Common myeloid progenitor, CD34-positive (primary cell): ENCODE measurements around the gene ZPLD1.

Experiments
- CTCF ChIA-PET: fragments of 350-600 bp; sonication (Branson Sonifier 250); formaldehyde crosslinking; loops from one replicate; lab custom pipeline; 2021; ENCODE audit warnings: antibody characterized with exemption; lab: Charles Lee
- POLR2A ChIA-PET: fragments of 350-600 bp; sonication (Branson Sonifier 250); formaldehyde crosslinking; loops from one replicate; lab custom pipeline; 2021; ENCODE audit warnings: antibody characterized with exemption; lab: Charles Lee
- DNase-seq, 3 donors: peaks; one replicate each; pipeline versions ENCODE4 v3.0.0 to v3.0.0-alpha.2; 2013
- H3K27ac ChIP-seq, 2 experiments: 1 replicate in 1 of 2; 2 replicates in 1 of 2; pipeline ENCODE4 v1.7.0; 2013; ENCODE audit warnings: inconsistent platforms in 2 of 2, low read length in 2 of 2, mild to moderate bottlenecking in 2 of 2, low read depth in 1 of 2, moderate library complexity in 1 of 2; ENCODE audit not compliant: severe bottlenecking in 2 of 2, insufficient read depth in 1 of 2, poor library complexity in 1 of 2
- H3K27me3 ChIP-seq, 5 experiments: replicated peaks in 2 of 5; 1 replicate in 3 of 5; 2 replicates in 2 of 5; pipeline versions ENCODE4 v1.6.1 to v1.7.0; 2013; ENCODE audit warnings: low read length in 4 of 5, mild to moderate bottlenecking in 2 of 5, moderate library complexity in 2 of 5, inconsistent platforms in 1 of 5; ENCODE audit not compliant: insufficient read depth in 5 of 5, control insufficient read depth in 4 of 5
- H3K36me3 ChIP-seq, 4 experiments: 1 replicate in 2 of 4; 2 replicates in 2 of 4; pipeline versions ENCODE4 v1.6.1 to v1.7.0; 2013; ENCODE audit warnings: low read length in 3 of 4, control low read depth in 1 of 4, mild to moderate bottlenecking in 1 of 4; ENCODE audit not compliant: control insufficient read depth in 4 of 4, insufficient read depth in 4 of 4
- H3K4me1 ChIP-seq, 4 experiments: 1 replicate in 3 of 4; 2 replicates in 1 of 4; pipeline versions ENCODE4 v1.6.1 to v1.7.1; 2013; ENCODE audit warnings: low read length in 3 of 4, mild to moderate bottlenecking in 3 of 4, control low read depth in 1 of 4, inconsistent platforms in 1 of 4, moderate library complexity in 1 of 4; ENCODE audit not compliant: control insufficient read depth in 4 of 4, insufficient read depth in 4 of 4; ENCODE audit errors: control extremely low read depth in 1 of 4
- H3K4me3 ChIP-seq, 7 experiments: 1 replicate in 4 of 7; 2 replicates in 3 of 7; pipeline versions ENCODE4 v1.5.1 to v1.7.0; 2013; ENCODE audit warnings: mild to moderate bottlenecking in 7 of 7, low read length in 6 of 7, moderate library complexity in 6 of 7, inconsistent platforms in 2 of 7, low read depth in 2 of 7, control low read depth in 1 of 7; ENCODE audit not compliant: insufficient read depth in 4 of 7, control insufficient read depth in 1 of 7; ENCODE audit errors: extremely low read depth in 1 of 7
- H3K9me3 ChIP-seq, 5 experiments: 1 replicate in 4 of 5; 2 replicates in 1 of 5; pipeline versions ENCODE4 v1.6.1 to v1.7.1; 2013; ENCODE audit warnings: low read length in 4 of 5, mild to moderate bottlenecking in 2 of 5, inconsistent platforms in 1 of 5, low read depth in 1 of 5, moderate library complexity in 1 of 5; ENCODE audit not compliant: control insufficient read depth in 4 of 5, insufficient read depth in 2 of 5; ENCODE audit errors: control extremely low read depth in 1 of 5
- WGBS: methylation state at CpG from one replicate; pipeline ENCODE4 v1.1.5; 2013; ENCODE audit not compliant: insufficient coverage; 5-methylcytosine and 5-hydroxymethylcytosine counted together

The ZPLD1 gene

GRCh38 chr3:102511168-102511567, 76.4 kb downstream of the ZPLD1 start:
- Histone ChIP-seq H3K4me3 (no peak overlapping the region), H3K4me1 (no peaks in the 10 kb centered on the region), H3K36me3 (no peaks in the 10 kb centered on the region), H3K27me3 (no peaks in the 10 kb centered on the region), H3K27ac (no peak overlapping the region), H3K9me3 (no peaks in the 10 kb centered on the region)
- no CpG with 5 or more reads among the region's 1 CpG for WGBS
- ChIA-PET POLR2A (no interaction called here), CTCF (interaction anchor here (1.3 kb wide), 1 partner anchor 27 kb away, joined by 3 read pairs; no protein-coding TSS in a partner anchor)
- no peak for DNase-seq

DNA sequence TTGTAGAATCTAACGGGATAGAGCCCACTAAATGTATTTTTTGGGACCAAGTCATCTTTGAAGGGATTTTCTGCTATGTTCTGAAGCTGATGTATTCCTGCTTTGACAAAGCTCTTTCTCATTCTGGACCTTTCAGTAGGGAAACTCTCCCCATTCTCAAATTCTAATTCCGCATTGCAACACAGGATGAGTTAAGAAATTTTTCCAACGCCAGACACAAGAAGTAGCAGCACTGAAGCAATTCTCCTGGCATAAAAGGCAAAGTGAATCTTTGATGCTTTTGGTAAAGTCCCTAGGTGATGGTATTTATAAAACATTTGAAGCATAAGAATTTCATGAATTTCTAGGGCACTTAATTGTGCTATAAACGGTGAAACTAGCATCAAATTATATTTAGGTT, 76.8 kb downstream of the ZPLD1 start:
- H3K4me1 ChIP-seq: no peaks in the 10 kb centered on the region
- no peaks in the 10 kb centered on the region for H3K9me3 ChIP-seq
- CTCF ChIA-PET: no interaction called here
- H3K27ac ChIP-seq: no peak overlapping the region
- 100% methylated on average over 1 of the region's 4 CpGs for WGBS
- POLR2A ChIA-PET: no interaction called here
- no peak for DNase-seq
- H3K4me3 ChIP-seq: no peak overlapping the region
- no peaks in the 10 kb centered on the region for H3K27me3 ChIP-seq
- H3K36me3 ChIP-seq: no peaks in the 10 kb centered on the region

- Histone ChIP-seq H3K9me3 (no peaks in the 10 kb centered on the region), H3K4me1 (no peaks in the 10 kb centered on the region), H3K36me3 (no peaks in the 10 kb centered on the region), H3K4me3 (no peak overlapping the region), H3K27me3 (no peaks in the 10 kb centered on the region), H3K27ac (no peak overlapping the region)
- 79% methylated on average over 3 of the region's 5 CpGs for WGBS
- no peak for DNase-seq
- ChIA-PET POLR2A (no interaction called here), CTCF (no interaction called here)
Observed at GRCh38 chr3:102512734-102513504, 78.1 kb downstream of the ZPLD1 start.

GRCh38 chr3:102514241-102514640, 79.4 kb downstream of the ZPLD1 start:
- CTCF ChIA-PET: no interaction called here
- no CpG with 5 or more reads among the region's 1 CpG for WGBS
- Histone ChIP-seq H3K27me3 (no peaks in the 10 kb centered on the region), H3K27ac (no peak overlapping the region), H3K4me3 (no peak overlapping the region), H3K9me3 (no peaks in the 10 kb centered on the region), H3K4me1 (no peaks in the 10 kb centered on the region), H3K36me3 (no peaks in the 10 kb centered on the region)
- no peak for DNase-seq
- POLR2A ChIA-PET: no interaction called here

DNA sequence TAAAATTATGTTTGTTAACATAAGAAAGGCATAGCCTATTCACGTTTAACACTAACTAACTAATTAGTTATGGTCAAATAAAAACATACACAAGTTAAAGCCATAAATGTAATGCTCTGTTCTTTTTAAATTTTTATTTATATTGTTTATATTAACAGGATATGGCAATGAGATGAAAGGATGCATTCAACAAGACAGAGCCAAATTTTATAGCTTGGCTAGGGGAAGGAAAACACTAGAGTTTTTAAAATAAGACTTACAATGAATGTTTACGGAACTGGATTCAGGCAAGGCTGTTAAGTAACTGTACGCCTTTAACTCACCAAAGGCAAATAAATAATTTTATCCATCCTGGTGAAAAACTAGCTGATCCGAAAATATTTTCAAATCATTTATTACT, 86.4 kb downstream of the ZPLD1 start:
- no peak for DNase-seq
- CTCF ChIA-PET: no interaction called here
- Histone ChIP-seq H3K36me3 (no peaks in the 10 kb centered on the region), H3K4me3 (no peak overlapping the region), H3K27ac (no peak overlapping the region), H3K27me3 (no peaks in the 10 kb centered on the region), H3K4me1 (no peaks in the 10 kb centered on the region), H3K9me3 (no peaks in the 10 kb centered on the region)
- POLR2A ChIA-PET: no interaction called here
- no CpG with 5 or more reads among the region's 4 CpGs for WGBS

GRCh38 chr3:102525624-102526023, 90.8 kb downstream of the ZPLD1 start:
- no peaks in the 10 kb centered on the region for H3K36me3 ChIP-seq
- no peaks in the 10 kb centered on the region for H3K9me3 ChIP-seq
- H3K27ac ChIP-seq: no peak overlapping the region
- H3K4me1 ChIP-seq: no peaks in the 10 kb centered on the region
- H3K4me3 ChIP-seq: no peak overlapping the region
- no peak for DNase-seq
- no peaks in the 10 kb centered on the region for H3K27me3 ChIP-seq
- ChIA-PET POLR2A (no interaction called here), CTCF (no interaction called here)

- Histone ChIP-seq H3K36me3 (no peaks in the 10 kb centered on the region), H3K9me3 (no peaks in the 10 kb centered on the region), H3K27ac (no peak overlapping the region), H3K27me3 (no peaks in the 10 kb centered on the region), H3K4me3 (no peak overlapping the region), H3K4me1 (no peaks in the 10 kb centered on the region)
- ChIA-PET CTCF (interaction anchor here (0.9 to 3.4 kb wide), 3 partner anchors 10 to 298 kb away, joined by 3 to 13 read pairs (median 4); no protein-coding TSS in a partner anchor), POLR2A (no interaction called here)
- no CpG with 5 or more reads among the region's 3 CpGs for WGBS
- no peak for DNase-seq
Observed at GRCh38 chr3:102526865-102527264, 92.0 kb downstream of the ZPLD1 start.
